GM10248 (cell line): ENCODE measurements around the gene USP22.

ENCODE experiments used
- CTCF ChIA-PET: fragments of 300-600 bp; sonication (Branson Sonifier 250); formaldehyde crosslinking; extraction: SDS; loops from one replicate; lab custom pipeline; 2021; ENCODE audit warnings: antibody characterized with exemption; lab: Yijun Ruan, JAX
- POLR2A ChIA-PET: fragments of 350-650 bp; sonication (Branson Sonifier 250); formaldehyde crosslinking; extraction: SDS; loops from one replicate; lab custom pipeline; 2020; ENCODE audit warnings: antibody characterized with exemption; lab: Yijun Ruan, JAX
- DNase-seq: peaks from one replicate; pipeline ENCODE4 v3.0.0; 2012; ENCODE audit errors: extremely low spot score
- CTCF ChIP-seq: IDR thresholded peaks from 2 replicates; pipeline ENCODE4 v1.5.1; 2012; ENCODE audit warnings: mild to moderate bottlenecking, low read depth; ENCODE audit errors: extremely low read depth, missing control alignments, control extremely low read depth

USP22 gene

GRCh38 chr17:21037117-21037803, 5.6 kb downstream of the USP22 start:
- CTCF ChIA-PET, result interaction anchor here (2.6 kb wide), 1 partner anchor 62 kb away, joined by 6 read pairs; no protein-coding TSS in a partner anchor
- no peak for TF ChIP-seq CTCF
- no peak for DNase-seq
- POLR2A ChIA-PET, result interaction anchor here (0.6 kb wide), 1 partner anchor 92 kb away, joined by 4 read pairs; no protein-coding TSS in a partner anchor

- POLR2A ChIA-PET, result no interaction called here
- CTCF ChIA-PET, result interaction anchor here (2.6 kb wide), 1 partner anchor 63 kb away, joined by 6 read pairs; no protein-coding TSS in a partner anchor
- DNase-seq, result no peak
- TF ChIP-seq CTCF, result no peak
Observed at GRCh38 chr17:21036361-21036881, 6.4 kb downstream of the USP22 start.

- DNase-seq, result no peak
- ChIA-PET POLR2A (interaction anchor here (1.1 to 1.5 kb wide), 2 partner anchors 18 to 64 kb away, joined by 4 to 5 read pairs; no protein-coding TSS in a partner anchor), CTCF (interaction anchor here (1.6 to 2.5 kb wide), 3 partner anchors 8 to 15 kb away, joined by 3 to 11 read pairs (median 5); partner anchors contain the start of gene USP22)
- no peak for TF ChIP-seq CTCF
Observed at GRCh38 chr17:21035406-21035805, 7.4 kb downstream of the USP22 start.

GRCh38 chr17:21034340-21035235, 8.2 kb downstream of the USP22 start:
- no peak for DNase-seq
- CTCF ChIA-PET, result interaction anchor here (0.9 to 2.5 kb wide), 6 partner anchors 9 to 65 kb away, joined by 3 to 11 read pairs (median 4); partner anchors contain the start of gene USP22
- POLR2A ChIA-PET, result interaction anchor here (1.1 to 1.5 kb wide), 2 partner anchors 19 to 65 kb away, joined by 4 to 5 read pairs; no protein-coding TSS in a partner anchor
- no peak for TF ChIP-seq CTCF

- no peak for DNase-seq
- ChIA-PET CTCF (interaction anchor here (1.0 to 2.5 kb wide), 4 partner anchors 10 to 246 kb away, joined by 3 to 11 read pairs (median 4); partner anchors contain the start of gene USP22), POLR2A (no interaction called here)
- no peak for TF ChIP-seq CTCF
Observed at GRCh38 chr17:21033350-21033749, 9.5 kb downstream of the USP22 start.
